DMS 273 (cell line): Measurements from ENCODE around the gene RCAN2.

Source experiments
- DNase-seq: peaks from one replicate; lab custom pipeline; 2025; ENCODE audit not compliant: unreplicated experiment; lab: John Stamatoyannopoulos, UW

The RCAN2 gene

DNA sequence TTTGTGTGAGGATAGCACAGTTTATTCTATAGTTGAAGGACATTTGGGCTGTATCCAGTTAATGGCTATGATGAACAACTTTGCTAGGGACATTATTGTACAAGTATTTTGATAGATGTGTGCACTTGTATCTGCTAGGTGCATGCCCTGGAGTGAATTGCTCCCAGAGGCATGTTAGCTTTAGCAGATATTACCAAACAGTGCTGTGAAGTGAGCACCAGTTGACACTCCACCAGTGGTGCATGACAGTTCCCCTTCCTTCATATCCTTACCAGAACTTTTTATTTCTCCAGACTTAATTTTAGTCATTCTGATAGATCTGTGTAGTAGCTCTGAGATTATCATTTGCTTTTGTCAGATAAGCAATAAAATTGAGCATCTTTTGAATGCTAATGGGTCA is 271.6 kb downstream of the RCAN2 start:
- no peak for DNase-seq

DNA sequence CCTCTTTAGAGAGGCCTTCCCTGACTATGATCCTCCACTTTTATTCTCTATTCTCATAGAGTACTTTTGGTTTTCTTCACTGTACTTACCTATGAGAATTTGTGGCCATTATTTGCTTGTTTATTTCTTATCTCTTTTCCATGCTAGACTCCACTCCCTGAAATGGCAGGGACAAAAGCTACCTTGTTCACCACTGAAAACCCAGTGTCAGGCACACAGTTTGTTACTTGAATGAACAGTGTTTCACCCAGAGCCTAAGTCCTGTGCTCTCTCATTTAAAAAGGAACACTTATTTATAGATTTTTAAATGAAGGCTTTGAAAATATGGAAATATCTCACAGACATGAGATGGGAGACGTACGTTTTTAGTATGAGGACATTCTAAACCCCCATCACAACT is 272.8 kb downstream of the RCAN2 start:
- no peak for DNase-seq

DNA sequence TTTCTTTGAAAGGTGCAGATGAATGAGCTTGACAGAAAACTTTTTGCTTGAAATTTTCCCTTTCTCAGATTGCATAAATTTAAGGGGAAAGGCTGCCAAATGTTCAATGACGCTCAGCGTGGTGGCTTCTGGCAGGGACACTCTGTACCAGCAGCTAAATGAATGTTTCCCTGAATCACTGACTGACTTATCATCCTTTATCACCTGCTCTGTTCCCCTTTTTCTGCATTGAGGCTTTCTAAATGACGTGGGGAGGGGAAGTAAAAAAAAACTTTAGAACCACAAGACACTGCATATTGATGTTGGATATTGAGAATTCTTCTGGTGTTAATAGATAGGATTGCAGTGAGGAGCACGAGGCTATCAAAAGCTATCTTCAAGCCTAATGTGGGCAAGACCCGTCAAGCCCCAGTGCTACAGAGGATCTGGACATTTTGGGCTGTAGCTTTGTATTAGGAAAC is 273.5 kb downstream of the RCAN2 start:
- no peak for DNase-seq

DNA sequence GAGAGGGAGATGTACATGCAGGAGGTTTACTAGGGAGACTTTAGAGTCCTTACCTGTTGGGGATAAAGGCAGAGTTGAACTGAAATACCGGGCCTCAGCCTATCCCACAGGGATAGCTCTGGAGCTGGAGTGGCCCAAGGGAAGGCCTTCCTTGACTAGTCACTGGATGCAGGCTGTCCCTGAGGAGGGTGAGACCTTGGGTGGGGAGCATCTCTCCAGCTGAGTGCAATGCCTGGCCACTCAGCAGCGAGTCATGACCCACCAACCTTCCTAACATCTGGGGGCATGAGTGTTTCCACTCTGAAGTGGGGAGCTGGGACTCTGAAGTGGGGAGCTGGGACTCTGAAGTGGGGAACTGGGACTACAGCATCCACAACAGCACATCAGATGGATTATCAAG is 274.4 kb downstream of the RCAN2 start:
- DNase-seq: no peak

DNA sequence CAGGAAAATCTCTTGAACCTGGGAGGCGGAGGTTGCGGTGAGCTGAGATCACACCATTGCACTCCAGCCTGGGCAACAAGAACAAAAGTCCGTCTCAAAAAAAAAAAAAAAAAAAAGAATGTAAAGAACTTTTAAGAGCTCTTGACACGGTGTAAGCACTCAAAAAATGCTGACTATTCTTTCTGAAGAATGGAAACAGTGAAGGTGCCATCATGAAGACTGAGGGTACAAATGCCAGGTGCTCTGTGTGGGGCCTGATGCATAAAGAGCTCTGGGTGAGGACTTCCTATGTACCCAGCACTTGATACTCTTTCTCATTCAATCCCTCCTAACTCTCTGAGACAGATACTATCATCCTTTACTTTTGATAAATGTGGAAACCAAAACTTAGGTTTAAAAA is 275.5 kb downstream of the RCAN2 start:
- DNase-seq: no peak

DNA sequence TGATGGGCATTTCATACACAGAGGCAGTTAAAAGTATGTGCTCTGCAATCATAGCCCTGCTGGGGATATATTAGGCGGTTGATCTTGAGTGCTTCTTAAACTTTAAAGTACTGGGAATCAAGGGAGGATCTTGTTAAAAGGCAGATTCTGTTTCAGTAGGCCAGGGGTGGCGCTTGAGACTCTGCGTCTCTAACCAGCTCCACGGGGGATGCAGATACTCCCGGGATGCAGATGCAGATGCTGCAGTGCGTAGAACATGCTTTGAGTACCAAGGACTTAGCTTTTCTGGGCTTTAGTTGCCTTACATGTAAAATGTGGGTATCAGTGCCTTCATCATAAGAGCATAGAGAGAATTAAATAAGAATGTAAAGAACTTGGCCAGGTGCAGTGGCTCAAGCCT is 276.0 kb downstream of the RCAN2 start:
- DNase-seq: no peak

DNA sequence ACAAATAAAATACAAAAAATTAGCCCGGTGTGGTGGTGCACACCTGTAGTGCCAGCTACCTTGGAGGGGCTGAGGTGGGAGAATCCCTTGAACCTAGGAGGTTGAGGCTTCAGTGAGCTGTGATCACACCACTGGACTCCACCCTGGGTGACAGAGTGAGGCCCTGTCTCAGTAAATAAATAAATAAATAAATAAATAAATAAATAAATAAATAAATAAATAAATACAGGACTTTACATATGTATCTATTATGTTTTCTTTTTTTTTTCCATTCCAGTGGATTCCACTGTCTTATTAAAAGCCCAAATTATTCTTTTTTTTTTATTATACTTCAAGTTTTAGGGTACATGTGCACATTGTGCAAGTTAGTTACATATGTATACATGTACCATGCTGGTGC is 279.3 kb downstream of the RCAN2 start:
- DNase-seq: no peak

DNA sequence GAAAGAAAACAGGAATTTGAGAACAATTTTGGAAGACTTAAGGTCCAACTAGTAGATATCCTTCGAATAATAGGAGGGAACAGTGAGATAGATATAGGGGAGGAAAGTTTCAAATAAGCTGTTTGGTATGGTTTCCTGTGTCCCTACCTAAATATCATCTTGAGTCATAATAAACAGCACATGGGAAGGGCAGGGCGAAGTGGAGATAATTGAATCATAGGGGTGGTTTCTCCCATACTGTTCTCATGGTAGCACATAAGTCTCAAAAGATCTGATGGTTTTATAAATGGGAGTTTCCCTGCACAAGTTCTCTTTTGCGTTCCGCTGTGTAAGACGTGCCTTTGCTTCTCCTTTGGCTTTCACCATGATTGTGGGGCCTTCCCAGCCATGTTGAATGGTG is 281.0 kb downstream of the RCAN2 start:
- no peak for DNase-seq

DNA sequence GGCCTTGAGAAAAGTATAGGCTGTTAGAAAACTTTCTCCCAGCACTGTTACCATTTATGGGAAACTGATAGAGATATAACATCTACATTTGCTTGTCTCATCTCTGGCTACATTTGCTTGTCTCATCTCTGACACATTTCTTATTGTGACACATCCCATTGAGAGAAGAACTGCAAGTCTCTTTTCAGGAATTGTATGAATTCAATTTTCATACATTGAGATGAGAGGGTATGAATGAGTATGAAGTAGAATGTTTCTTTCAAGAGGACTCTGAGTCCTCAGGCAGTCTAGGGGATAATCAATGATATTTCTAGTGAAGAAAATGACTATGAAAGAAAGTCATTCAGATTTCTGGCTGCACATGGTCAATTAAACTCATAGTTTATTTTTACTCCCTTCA is 282.9 kb downstream of the RCAN2 start:
- DNase-seq: no peak

DNA sequence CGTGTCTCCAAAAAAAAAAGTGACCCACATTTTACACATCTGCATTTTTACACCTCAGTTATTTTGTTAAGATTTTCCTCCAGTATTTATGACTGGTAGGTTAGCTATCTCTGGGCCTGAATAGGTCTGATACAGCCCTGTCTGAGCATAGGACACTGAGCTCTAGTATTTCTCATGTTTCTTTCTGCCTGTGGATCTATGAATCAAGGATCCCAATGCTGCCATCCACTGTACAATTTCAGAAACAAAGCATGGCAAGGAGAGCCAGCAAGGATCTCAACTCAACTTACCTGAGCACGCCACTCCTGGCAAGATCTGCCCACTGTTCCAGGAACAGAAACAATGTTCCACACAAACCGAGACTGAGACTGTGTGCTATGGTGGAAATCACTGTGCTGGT is 284.1 kb downstream of the RCAN2 start:
- no peak for DNase-seq

DNA sequence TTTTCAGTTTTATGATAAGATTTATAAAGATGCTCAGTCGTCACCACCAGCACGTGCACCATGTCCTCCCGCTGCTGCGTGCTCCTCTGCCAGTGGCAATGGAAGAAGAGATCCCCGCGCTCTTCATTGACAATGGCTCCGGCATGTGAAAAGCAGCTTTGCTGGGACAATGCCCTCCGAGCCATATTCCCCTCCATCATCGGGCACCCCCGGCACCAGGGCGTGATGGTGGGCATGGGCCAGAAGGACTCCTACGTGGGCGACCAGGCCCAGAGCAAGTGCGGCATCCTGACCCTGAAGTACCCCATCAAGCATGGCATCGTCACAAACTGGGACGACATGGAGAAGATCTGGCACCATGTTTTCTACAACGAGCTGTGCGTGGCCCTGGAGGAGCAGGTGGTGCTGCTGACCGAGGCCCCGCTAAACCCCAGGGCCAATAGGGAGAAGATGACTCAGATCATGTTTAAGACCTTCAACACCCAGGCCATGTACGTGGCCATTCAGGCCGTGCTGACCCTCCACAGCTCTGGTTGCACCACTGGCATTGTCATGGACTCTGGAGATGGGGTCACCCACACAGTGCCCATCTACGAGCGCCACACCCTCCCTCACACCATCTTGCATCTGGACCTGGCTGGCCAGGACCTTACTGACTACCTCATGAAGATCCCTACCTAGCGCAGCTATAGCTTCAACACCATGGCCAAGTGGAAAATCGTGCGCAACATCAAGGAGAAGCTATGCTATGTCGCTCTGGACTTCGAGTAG is 286.2 kb downstream of the RCAN2 start:
- no peak for DNase-seq

DNA sequence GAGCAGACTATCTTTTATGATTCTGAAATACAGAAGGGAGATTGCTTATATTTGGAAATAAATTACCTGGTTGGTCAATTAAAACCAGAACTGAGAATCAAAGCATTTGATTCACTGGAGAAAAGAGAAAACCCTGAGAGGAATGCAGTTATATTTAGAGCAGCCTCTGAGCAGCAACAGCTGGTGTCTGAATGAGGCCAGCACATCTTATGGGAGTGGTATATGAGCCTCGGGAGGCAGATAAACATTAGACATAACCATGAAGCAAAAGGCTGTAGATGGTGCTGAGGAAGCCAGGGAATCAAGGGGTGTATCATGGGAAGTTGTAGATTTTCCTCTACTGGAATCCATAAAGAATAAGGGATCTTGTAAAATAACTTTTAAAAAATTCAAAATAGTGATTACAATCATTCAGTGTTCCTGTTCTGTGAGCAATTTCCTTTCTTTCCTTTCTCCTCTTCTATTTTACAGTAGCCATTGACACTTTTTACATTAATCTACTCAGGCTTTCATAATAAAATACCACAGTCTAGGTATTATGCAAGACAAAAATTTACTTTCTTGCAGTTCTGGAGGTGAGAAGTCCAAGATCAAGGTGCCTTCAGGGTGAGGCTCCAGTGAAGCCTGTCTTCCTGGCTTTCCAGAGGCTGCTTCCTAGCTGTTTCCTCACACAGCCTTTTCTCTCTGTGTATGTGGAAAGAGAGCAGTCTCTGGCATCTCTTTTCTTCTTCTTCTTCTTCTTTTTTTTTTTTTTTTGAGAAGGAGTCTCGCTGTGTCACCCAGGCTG is 287.7 kb downstream of the RCAN2 start:
- DNase-seq: peak; percentile 23

DNA sequence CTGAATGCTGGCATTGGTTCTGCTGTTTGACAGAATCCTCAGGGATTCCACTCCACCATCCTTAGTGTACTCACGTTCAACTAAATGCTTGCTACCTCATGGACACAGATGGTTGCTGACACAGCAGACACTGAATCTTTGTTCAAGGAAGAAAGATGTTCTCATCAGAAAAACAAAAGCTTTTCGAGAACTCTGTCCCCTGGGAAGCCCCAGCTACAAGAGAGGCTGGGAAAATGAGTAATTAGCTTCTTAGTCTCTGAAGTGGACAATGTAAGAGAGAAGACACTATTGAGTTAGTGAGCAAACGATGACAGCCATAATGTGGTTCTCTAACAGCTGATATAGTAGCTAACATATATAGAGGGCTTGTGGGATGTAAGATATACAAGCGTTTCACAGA is 289.5 kb downstream of the RCAN2 start:
- no peak for DNase-seq

DNA sequence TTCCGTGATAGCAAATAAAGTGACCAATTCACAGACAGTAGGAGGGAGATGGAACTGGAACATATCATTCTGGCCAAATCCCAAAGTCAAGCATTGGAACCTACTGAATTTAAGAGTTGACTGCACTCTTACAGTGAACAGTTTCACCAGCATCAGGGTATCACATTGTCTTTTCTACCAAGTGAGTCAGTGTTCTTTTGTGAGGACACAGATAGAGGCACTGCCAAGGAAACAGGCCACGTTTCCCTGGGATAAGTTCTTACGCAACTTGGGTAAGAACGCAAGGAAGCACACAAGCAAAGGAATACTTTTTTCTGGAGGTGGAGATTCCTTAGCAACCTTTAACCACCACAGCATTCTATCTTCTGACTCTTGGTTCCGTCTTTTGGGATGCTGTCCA is 291.9 kb downstream of the RCAN2 start:
- DNase-seq: no peak

DNA sequence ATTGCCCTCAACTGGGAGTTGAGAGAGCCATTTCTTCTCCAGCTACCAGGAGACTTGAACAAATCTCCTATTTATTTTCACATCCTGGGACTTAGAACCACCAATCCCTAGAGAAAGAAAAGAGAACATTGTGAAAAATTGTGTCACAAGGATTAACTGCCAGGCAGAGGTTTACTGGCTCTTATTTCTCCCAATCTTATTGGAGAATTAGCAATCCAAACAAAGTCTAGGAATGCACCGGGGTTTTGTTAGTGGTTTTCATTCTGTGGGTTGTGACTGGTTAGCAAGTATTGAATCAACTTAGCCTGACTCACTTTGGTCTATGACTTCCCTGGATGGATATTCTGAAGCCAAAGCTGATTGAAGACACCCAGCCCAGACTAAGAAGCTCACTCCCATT is 299.3 kb downstream of the RCAN2 start:
- no peak for DNase-seq

DNA sequence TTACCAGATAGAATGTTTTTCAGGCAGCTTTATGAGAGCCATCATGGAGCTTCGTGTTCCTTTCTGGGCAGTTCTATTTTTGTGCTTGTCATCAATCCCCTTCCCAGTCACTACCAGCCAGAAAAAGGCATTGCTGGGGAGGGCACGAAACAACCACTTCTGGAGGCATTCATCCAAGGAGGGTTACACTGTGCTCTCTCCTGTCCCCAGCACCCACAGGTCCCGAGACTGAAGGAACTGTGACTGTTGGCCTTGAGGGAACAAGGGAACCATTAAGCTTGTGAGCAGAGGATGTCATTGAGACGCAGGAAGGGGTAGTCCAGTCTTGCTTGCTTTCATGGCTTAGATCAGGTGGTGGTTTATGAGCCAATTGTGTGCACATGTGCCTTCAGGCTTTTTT is 300.4 kb downstream of the RCAN2 start:
- DNase-seq: no peak

DNA sequence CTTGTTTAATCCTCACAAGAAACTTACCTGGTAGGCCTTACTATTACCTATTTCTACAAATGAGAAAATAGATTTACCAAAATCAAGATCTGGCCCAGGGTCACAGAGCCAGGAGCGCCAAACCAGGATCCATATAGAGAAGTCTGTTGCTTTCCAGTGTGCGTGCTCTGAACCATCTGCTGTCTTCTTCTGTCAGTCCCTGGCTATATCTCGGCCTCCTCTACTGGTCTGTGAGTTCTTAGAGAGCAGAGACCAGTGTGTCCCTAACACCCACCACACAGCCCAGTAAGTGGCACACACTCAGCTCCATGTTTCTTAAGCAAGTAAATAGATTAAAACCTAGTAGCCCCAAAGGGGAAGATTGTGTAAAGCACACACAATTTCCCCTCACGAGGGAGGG is 301.5 kb downstream of the RCAN2 start:
- DNase-seq: no peak

DNA sequence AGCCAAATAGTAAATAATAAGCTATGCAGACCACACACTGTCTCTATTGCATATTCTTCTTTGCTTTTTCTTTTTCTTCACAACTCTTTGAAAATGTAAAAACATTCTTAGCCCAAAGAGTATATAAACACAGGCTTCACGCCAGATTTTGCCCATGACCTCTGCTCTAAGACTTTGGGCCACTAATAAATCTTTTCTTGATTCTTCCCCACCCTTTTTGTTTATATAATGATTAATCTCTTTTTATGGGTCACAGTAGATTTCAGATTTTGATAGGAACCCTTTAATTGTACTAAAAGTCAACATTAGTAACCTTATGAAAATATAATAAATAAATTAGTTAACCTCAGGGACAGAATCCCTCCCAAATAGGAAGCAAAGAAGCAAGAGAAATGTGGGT is 304.7 kb downstream of the RCAN2 start:
- no peak for DNase-seq

DNA sequence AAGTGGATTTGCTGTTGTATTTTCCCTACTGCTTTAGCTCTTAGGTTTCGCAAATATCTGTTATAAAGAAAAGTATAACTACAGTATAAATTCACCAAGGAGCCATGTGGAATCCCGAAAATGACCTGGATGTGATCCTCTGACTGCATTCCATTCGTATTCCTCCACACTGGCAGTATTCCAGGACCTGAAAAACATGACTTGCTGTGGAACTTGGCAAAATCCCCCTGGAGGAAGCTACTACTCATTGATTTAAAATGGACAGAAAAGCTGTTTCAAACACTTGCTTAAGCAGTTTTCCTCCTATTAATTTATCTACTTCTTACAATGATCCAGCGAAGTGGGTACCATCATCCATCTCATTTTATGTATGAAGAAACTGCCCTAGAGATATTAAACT is 307.1 kb downstream of the RCAN2 start:
- DNase-seq: peak; percentile 8

DNA sequence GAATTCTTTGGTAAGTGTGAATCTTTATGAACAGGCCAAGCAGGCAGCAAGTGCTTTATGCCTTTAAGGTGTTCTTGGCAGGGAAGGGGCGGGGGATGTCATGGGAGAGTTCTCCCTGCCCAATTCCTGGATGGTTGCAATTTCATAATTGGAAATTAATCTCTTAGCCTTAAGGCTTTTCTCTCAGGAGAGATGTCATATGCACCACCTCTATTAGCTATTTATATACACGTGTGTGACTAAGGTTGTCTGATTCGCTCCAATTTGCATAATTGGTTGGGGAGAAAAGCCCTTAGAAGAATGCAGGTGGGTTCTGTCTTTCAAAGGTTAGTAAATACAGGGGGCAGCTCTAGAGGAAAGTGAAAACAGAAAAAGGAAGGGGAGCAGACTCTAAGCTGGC is 315.3 kb downstream of the RCAN2 start:
- DNase-seq: no peak

DNA sequence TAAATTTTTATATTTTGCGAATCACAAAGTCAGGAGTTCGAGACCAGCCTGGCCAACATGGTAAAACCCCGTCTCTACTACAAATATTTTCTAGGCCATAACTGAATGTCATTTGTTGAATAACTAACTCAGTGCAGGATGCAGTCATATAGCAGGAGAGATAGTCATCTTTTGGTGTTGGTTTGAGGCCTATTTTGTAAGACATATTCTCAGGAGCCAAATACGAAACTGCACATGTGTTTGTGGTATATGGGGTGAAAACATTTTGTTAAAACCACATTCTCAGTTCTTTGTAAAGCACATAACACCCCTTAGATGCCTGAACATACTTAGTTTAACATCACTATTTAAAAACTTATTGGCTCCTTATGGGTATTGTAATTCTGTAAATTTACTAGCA is 315.8 kb downstream of the RCAN2 start:
- no peak for DNase-seq

DNA sequence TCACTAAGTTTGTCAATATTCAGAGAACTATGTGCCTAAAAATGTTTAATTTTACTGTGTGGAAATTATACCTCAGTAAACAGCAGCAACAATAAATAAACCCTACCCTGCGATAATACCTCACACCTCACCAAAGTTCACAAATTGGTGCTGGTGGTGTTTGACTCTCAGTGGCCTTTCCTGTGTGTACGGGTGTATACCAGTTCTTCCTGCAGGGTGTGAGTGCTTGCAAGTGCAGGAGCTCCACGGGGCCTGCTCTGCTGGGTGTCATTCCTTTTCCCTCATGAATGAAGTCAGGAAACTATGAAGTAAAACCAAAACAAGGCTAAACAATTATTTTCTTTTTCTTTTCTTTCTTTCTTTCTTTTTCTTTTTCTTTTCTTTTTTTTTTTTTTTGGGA is 316.3 kb downstream of the RCAN2 start:
- no peak for DNase-seq

DNA sequence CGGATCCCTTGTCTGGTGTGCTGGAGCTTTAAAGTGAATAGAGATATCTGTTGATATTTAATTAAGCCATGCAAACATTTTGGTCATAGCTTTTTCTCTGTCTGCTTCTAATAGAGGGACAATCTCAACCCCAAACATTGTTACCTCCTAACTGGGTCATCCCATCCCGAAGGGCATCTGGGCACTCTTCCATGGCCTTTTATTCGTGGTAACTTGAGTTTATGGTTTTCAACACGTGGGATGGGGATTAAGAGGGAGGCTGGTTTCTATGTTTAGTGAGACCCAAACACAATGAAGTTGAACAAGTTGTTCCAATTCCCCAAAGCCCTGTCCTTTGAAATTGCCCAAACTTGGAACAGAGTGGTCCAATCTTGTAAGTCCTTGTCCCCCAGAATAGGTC is 319.1 kb downstream of the RCAN2 start:
- no peak for DNase-seq
